Memory B cell (primary cell): ENCODE data around the gene ABCF1.
"Not testable (repeated sequence)": the region's sequence is repeated elsewhere in the genome, so short reads cannot be mapped to it uniquely, and the experiment has no call there.

Experiments used
- ATAC-seq: fragments of 150-1000 bp; cut with Tn5 transposase; 2 replicates; pipeline ENCODE4 v1.10.0; 2021; ENCODE audit warnings: low read depth, mild to moderate bottlenecking, moderate library complexity
- DNase-seq, 2 donors: peaks; one replicate each; pipeline ENCODE4 v3.0.0; 2022; ENCODE audit warnings: low spot score in 2 of 2
- H3K27ac Mint-ChIP-seq: one replicate; pipeline ENCODE4 v1.8.0; 2022; ENCODE audit warnings: mild to moderate bottlenecking, moderate library complexity, mixed read lengths
- H3K27me3 Mint-ChIP-seq: one replicate; pipeline ENCODE4 v1.8.0; 2022; ENCODE audit warnings: mixed read lengths
- H3K36me3 Mint-ChIP-seq: one replicate; pipeline ENCODE4 v1.8.0; 2022; ENCODE audit warnings: mild to moderate bottlenecking, mixed read lengths
- H3K4me1 Mint-ChIP-seq: one replicate; pipeline ENCODE4 v1.8.0; 2022; ENCODE audit warnings: mixed read lengths
- H3K4me3 Mint-ChIP-seq: one replicate; pipeline ENCODE4 v1.8.0; 2022; ENCODE audit warnings: mild to moderate bottlenecking, moderate library complexity, mixed read lengths
- H3K9me3 Mint-ChIP-seq: one replicate; pipeline ENCODE4 v1.8.0; 2022; ENCODE audit warnings: mixed read lengths

ABCF1 gene

DNA sequence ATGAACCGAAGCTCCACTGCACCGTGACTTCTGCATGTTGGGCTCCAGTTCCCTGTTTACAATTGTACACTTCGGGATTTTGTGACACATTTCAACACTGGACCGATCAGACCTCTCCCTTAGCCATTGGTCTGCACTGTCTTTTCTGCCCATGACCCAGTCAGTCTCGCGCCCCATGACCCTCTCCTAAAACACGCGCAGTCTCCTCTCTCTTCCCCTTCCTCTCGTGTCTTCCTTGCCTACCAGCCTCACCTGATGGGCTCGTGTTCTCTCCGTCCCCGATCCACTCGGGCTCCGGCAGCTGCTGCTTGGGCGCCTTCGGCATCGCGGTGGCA lies 535 bp upstream of the ABCF1 start:
- no peaks in the 10 kb centered on the region for H3K36me3 Mint-ChIP-seq
- no peak for DNase-seq
- no peaks in the 10 kb centered on the region for H3K9me3 Mint-ChIP-seq
- H3K27me3 Mint-ChIP-seq = no peaks in the 10 kb centered on the region
- peaks cover 34% of the 10 kb centered on the region for H3K4me1 Mint-ChIP-seq
- H3K4me3 Mint-ChIP-seq = peak overlapping the region; percentile 99
- peak overlapping the region; percentile 97 for H3K27ac Mint-ChIP-seq
- ATAC-seq = peak; percentile 18

- H3K4me3 Mint-ChIP-seq = peak overlapping the region; percentile 99
- H3K27ac Mint-ChIP-seq = peak overlapping the region; percentile 97
- ATAC-seq (no peak), DNase-seq (no peak)
- peaks cover 38% of the 10 kb centered on the region for H3K4me1 Mint-ChIP-seq
- H3K27me3 Mint-ChIP-seq = no peaks in the 10 kb centered on the region
- no peaks in the 10 kb centered on the region for H3K9me3 Mint-ChIP-seq
- H3K36me3 Mint-ChIP-seq = peaks cover 4% of the 10 kb centered on the region
These were observed 480 bp downstream of the ABCF1 start for GRCh38 chr6:30571762-30572082.

DNA sequence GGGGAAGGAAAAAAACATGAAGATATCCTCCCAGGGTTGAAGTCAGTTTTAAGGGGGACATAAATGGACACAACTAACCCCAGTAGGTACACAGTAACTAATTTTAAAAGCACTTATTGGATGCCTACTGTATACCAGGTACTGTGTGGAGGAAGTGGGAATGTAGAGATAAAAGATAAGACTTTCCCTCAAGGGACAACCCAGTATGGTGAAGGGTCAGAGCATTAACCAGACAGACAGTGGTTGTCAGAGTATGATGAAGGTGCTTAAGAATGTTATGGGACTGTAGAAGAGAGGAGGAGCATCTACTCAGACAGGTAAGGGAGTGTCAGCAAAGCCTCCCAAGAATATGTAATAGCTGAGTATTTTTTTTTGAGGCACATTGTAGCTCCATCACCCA lies 906 bp downstream of the ABCF1 start:
- ATAC-seq (no peak), DNase-seq (no peak)
- no peaks in the 10 kb centered on the region for H3K9me3 Mint-ChIP-seq
- no peaks in the 10 kb centered on the region for H3K27me3 Mint-ChIP-seq
- H3K36me3 Mint-ChIP-seq = peaks cover 8% of the 10 kb centered on the region
- H3K27ac Mint-ChIP-seq = peak overlapping the region; percentile 97
- H3K4me3 Mint-ChIP-seq = peak overlapping the region; percentile 99
- peaks cover 41% of the 10 kb centered on the region for H3K4me1 Mint-ChIP-seq

- H3K4me1 Mint-ChIP-seq = peaks cover 42% of the 10 kb centered on the region
These were observed 1.9 kb downstream of the ABCF1 start for GRCh38 chr6:30573113-30573512.

DNA sequence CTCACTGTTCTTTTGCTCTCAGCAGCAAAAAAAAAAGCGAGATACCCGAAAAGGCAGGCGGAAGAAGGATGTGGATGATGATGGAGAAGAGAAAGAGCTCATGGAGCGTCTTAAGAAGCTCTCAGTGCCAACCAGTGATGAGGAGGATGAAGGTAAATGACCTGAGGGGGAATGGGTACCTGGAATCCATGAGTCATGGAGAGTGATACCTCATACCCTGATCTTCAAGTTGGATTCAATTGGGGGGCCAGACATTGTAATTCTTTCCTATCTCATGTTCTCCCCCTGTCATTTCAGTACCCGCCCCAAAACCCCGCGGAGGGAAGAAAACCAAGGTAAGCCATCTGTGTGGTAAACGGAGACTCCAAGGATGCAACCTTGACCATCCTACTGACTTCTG lies 6.8 kb downstream of the ABCF1 start:
- H3K27me3 Mint-ChIP-seq = no peaks in the 10 kb centered on the region
- H3K36me3 Mint-ChIP-seq = peaks cover 44% of the 10 kb centered on the region
- ATAC-seq = no peak

More at GRCh38 chr6:30573113-30573512, 1.9 kb downstream of the ABCF1 start:
- Mint-ChIP-seq H3K27ac (peak overlapping the region; percentile 64), H3K4me3 (no peak overlapping the region), H3K36me3 (peaks cover 16% of the 10 kb centered on the region), H3K9me3 (no peaks in the 10 kb centered on the region), H3K27me3 (no peaks in the 10 kb centered on the region)
- ATAC-seq (no peak), DNase-seq (no peak)

DNA sequence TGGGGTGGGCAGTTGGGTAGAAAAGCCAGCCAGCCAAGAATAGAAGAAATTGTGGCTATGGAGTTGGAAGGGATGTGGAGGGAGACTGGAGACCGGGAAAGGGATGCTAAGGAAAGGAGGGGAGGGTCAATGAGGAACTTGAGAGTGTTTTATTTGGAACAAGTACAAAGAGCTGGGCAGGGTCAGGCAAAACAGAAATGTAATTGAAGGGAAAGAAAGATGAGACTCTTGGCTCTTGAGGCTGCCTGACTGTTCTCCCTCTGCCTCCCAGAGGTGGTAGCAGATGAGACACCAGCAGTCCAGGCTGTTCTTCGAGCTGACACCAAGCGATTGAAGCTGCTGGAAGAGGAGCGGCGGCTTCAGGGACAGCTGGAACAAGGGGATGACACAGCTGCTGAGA lies 12.7 kb downstream of the ABCF1 start:
- Mint-ChIP-seq H3K27me3 (no peaks in the 10 kb centered on the region), H3K36me3 (peaks cover 50% of the 10 kb centered on the region), H3K4me3 (no peak overlapping the region), H3K9me3 (no peaks in the 10 kb centered on the region), H3K27ac (no peak overlapping the region), H3K4me1 (no peaks in the 10 kb centered on the region)
- no peak for DNase-seq
- no peak for ATAC-seq

More for the DNA sequence above, 6.8 kb downstream of the ABCF1 start:
- DNase-seq = no peak
- no peak overlapping the region for H3K4me3 Mint-ChIP-seq
- no peaks in the 10 kb centered on the region for H3K9me3 Mint-ChIP-seq
- H3K27ac Mint-ChIP-seq = no peak overlapping the region
- H3K4me1 Mint-ChIP-seq = peaks cover 15% of the 10 kb centered on the region

DNA sequence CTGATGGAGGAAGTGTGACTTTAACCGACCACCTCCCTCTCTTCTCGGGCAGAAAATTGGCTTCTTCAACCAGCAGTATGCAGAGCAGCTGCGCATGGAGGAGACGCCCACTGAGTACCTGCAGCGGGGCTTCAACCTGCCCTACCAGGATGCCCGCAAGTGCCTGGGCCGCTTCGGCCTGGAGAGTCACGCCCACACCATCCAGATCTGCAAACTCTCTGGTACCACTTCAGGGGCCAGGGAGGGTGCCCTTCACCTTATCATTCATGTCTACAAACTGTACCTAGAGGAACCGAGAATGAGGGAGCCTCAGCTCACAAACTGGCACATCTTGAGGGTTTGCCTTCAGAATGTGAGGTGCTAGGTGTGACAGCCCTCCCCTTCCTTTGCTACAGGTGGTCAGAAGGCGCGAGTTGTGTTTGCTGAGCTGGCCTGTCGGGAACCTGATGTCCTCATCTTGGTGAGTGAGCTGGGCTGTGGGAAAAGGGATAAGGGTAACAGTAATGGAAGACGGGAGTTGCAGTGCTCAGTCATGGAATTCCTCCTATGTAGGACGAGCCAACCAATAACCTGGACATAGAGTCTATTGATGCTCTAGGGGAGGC lies 18.6 kb downstream of the ABCF1 start:
- H3K27me3 Mint-ChIP-seq = no peaks in the 10 kb centered on the region
- ATAC-seq (no peak), DNase-seq (no peak)
- H3K4me3 Mint-ChIP-seq = no peak overlapping the region
- H3K4me1 Mint-ChIP-seq = peaks cover 7% of the 10 kb centered on the region
- no peak overlapping the region for H3K27ac Mint-ChIP-seq
- no peaks in the 10 kb centered on the region for H3K9me3 Mint-ChIP-seq
- H3K36me3 Mint-ChIP-seq = peaks cover 32% of the 10 kb centered on the region

GRCh38 chr6:30590509-30590908 lies 19.3 kb downstream of the ABCF1 start:
- Mint-ChIP-seq H3K9me3 (no peaks in the 10 kb centered on the region), H3K27me3 (no peaks in the 10 kb centered on the region), H3K36me3 (peaks cover 31% of the 10 kb centered on the region), H3K4me1 (peaks cover 7% of the 10 kb centered on the region), H3K4me3 (no peak overlapping the region), H3K27ac (no peak overlapping the region)
- ATAC-seq = no peak
- no peak for DNase-seq

DNA sequence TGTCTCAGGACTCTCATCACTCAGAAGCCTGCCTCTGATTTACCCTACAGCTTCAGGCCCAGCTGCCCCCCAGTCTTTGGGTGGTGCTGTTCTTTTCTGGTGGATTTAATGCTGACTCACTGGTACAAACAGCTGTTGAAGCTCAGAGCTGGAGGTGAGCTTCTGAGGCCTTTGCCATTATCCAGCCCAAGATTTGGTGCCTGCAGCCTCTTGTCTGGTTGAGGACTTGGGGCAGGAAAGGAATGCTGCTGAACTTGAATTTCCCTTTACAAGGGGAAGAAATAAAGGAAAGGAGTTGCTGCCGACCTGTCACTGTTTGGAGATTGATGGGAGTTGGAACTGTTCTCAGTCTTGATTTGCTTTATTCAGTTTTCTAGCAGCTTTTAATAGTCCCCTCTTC lies 19.8 kb downstream of the ABCF1 start:
- Mint-ChIP-seq H3K4me1 (peaks cover 7% of the 10 kb centered on the region), H3K9me3 (no peaks in the 10 kb centered on the region), H3K4me3 (no peak overlapping the region), H3K27ac (no peak overlapping the region), H3K36me3 (peaks cover 29% of the 10 kb centered on the region), H3K27me3 (no peaks in the 10 kb centered on the region)
- ATAC-seq (no peak), DNase-seq (no peak)

DNA sequence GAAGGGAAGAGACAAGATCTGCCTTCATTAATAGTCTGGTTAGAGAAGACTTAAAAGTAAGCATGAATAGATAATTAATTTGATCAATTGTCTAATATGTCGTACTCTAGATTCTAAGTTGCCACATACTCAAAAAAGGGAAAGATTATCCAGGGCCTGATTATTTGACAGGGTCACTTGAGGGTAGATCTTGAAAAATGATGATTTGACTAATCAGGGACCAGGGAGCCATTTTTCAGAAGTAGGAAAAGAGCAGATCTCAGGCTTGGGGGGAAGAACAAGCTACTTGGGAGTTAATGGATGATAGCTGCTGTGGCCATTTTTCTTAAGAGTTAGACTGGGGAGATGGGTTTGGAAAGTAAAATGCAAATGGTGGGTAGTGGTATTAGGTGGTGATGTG lies 21.0 kb downstream of the ABCF1 start:
- Mint-ChIP-seq H3K9me3 (no peaks in the 10 kb centered on the region), H3K36me3 (peaks cover 21% of the 10 kb centered on the region), H3K27ac (no peak overlapping the region), H3K27me3 (no peaks in the 10 kb centered on the region), H3K4me3 (no peak overlapping the region), H3K4me1 (peaks cover 9% of the 10 kb centered on the region)
- ATAC-seq (no peak), DNase-seq (no peak)

GRCh38 chr6:30597315-30598144 lies 26.3 kb downstream of the ABCF1 start:
- not testable (repeated sequence) for H3K9me3 Mint-ChIP-seq, H3K27me3 Mint-ChIP-seq, H3K4me1 Mint-ChIP-seq, H3K4me3 Mint-ChIP-seq
- peak; percentile 95 for ATAC-seq
- peaks cover 14% of the 10 kb centered on the region for H3K36me3 Mint-ChIP-seq
- peak; percentile 77 to 82 for DNase-seq
- peak overlapping the region; percentile 26 for H3K27ac Mint-ChIP-seq

- Mint-ChIP-seq H3K9me3 (no peaks in the 10 kb centered on the region), H3K27ac (no peak overlapping the region), H3K4me3 (no peak overlapping the region), H3K36me3 (peaks cover 23% of the 10 kb centered on the region), H3K27me3 (no peaks in the 10 kb centered on the region), H3K4me1 (peaks cover 8% of the 10 kb centered on the region)
- ATAC-seq (no peak), DNase-seq (no peak)
These were observed 27.8 kb downstream of the ABCF1 start for GRCh38 chr6:30598912-30599624.

DNA sequence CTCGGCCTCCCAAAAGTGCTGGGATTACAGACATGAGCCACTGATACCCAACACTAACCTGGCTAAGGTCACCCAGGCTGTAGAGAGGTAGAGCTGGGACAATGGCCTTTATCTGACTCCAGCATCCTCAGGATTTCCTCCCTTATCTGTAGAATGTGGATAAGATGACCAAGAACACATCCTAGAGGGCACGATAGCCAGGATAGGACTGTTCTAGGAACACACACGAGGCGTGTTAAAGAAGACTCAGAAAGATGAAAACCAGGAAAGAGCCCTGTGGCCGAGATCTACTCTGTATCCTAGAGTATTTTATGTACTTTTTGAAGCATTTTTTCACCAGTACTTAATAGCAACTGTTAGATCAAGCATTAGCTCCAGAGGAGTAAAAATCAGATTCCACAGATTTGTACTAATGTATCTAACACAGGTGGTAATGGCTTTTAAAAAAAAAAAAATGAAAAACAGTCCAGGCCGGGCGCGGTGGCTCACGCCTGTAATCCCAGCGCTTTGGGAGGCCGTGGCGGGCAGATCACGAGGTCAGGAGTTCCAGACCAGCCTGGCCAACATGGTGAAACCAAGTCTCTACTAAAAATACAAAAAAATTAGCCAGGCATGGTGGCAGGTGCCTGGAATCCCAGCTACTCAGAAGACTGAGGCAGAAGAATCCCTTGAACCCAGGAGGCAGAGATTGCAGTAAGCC lies 28.5 kb downstream of the ABCF1 start:
- Mint-ChIP-seq H3K36me3 (peaks cover 24% of the 10 kb centered on the region), H3K4me3 (no peak overlapping the region), H3K9me3 (no peaks in the 10 kb centered on the region), H3K27me3 (no peaks in the 10 kb centered on the region), H3K27ac (no peak overlapping the region), H3K4me1 (peaks cover 7% of the 10 kb centered on the region)
- DNase-seq (no peak), ATAC-seq (no peak)

DNA sequence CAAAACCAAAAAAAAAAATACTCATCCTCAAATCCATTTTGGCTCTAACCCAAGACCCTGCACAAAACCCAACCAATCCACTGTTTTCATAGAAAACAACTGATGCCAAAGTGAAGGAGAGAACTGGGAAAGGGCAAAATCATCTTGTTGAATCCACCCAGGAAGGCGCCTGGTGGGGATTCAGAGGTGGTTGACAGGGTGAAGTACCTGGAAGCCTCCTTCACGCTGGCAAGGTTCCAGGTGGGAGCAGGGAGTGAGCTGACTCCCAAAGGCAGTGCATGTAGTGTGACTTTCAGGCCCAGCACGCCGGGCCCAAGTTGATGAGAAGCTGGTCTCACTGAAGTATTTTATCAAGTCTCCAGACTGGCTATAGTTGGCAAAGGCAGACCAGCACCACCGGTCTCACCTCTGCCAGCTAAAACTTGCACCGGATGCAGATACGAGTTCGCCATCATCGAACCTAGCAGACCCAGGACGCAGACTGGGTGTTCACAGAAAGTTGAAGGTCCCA lies 29.3 kb downstream of the ABCF1 start:
- Mint-ChIP-seq H3K27me3 (no peaks in the 10 kb centered on the region), H3K27ac (no peak overlapping the region), H3K9me3 (no peaks in the 10 kb centered on the region), H3K4me1 (peaks cover 7% of the 10 kb centered on the region), H3K4me3 (no peak overlapping the region), H3K36me3 (peaks cover 28% of the 10 kb centered on the region)
- no peak for ATAC-seq
- no peak for DNase-seq
